PFSK-1 (cell line): ENCODE results near the gene DNAH10.

Experiments
- POLR2AphosphoS5 ChIP-seq: IDR thresholded peaks from 2 replicates; pipeline ENCODE4 v1.6.1; 2012; ENCODE audit warnings: low read depth, mild to moderate bottlenecking, control low read depth, low read length, moderate library complexity
- SIN3A ChIP-seq: IDR thresholded peaks from 2 replicates; pipeline ENCODE4 v1.6.1; 2012; ENCODE audit warnings: mild to moderate bottlenecking, low read length, moderate library complexity, borderline replicate concordance; ENCODE audit not compliant: insufficient read depth
- TAF1 ChIP-seq: IDR thresholded peaks from 2 replicates; pipeline ENCODE4 v1.6.1; 2012; ENCODE audit warnings: low read length, control low read depth, borderline replicate concordance; ENCODE audit not compliant: insufficient read depth

DNA sequence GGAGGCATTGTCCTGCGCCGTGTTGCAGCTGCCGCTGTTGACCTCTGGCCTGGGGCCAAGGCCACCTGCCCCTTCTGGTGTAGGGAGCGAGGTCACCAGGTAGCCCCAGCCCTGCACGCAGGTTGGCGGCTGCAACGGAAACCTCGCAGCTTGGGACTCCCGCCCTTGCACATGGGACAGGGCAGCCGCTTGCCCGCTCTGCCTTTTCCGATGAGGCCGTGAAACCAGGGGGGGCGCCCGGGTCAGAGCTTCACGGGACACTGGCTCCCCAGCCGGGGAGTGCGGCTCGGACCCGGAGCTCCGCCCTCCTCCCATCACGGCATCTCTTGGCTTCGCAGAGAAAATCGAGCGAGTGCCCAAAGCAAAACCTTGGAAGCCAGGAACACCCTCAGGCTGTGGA is 25.4 kb downstream of the DNAH10 start:
- no peak for TF ChIP-seq TAF1
- TF ChIP-seq SIN3A: no peak
- TF ChIP-seq POLR2AphosphoS5: no peak
